CD4-positive, alpha-beta T cell (primary cell): ENCODE measurements around the gene PSD. TPM values are rescaled to one million over a fixed set of nuclear protein-coding genes. Genes with fewer than 3 reads are reported as not detected.

Experiments
- ATAC-seq: fragments of 200-7000 bp; cut with Tn5 transposase; one replicate; pipeline ENCODE4 v1.10.0; 2022; ENCODE audit warnings: mild to moderate bottlenecking; ENCODE audit not compliant: poor library complexity
- CTCF ChIA-PET: fragments of 350-600 bp; sonication (Branson Sonifier 250); formaldehyde crosslinking; loops from one replicate; lab custom pipeline; 2021; ENCODE audit warnings: antibody characterized with exemption, inconsistent platforms; lab: Charles Lee
- POLR2A ChIA-PET: fragments of 350-600 bp; sonication (Branson Sonifier 250); formaldehyde crosslinking; loops from one replicate; lab custom pipeline; 2021; ENCODE audit warnings: antibody characterized with exemption, inconsistent platforms; lab: Charles Lee
- DNase-seq, 14 experiments: peaks; one replicate each; pipeline ENCODE4 v3.0.0-alpha.2; 2013 to 2020; ENCODE audit warnings: mixed read lengths in 2 of 14
- H3K27ac ChIP-seq, 2 donors: one replicate each; pipeline versions ENCODE4 v1.5.1 to v1.7.0; 2013; ENCODE audit warnings: low read length in 2 of 2, low read depth in 1 of 2, mild to moderate bottlenecking in 1 of 2
- H3K27me3 ChIP-seq, 2 experiments: 1 replicate in 1 of 2; 2 replicates in 1 of 2; pipeline versions ENCODE4 v1.6.1 to v1.7.0; 2013; ENCODE audit warnings: low read length in 2 of 2, control low read depth in 1 of 2, mild to moderate bottlenecking in 1 of 2, moderate library complexity in 1 of 2; ENCODE audit not compliant: insufficient read depth in 2 of 2, control insufficient read depth in 1 of 2
- H3K36me3 ChIP-seq: one replicate; pipeline ENCODE4 v1.6.1; 2013; ENCODE audit warnings: low read length, control low read depth; ENCODE audit not compliant: insufficient read depth
- H3K4me1 ChIP-seq: one replicate; pipeline ENCODE4 v1.6.1; 2013; ENCODE audit warnings: low read length, control low read depth; ENCODE audit not compliant: insufficient read depth
- H3K4me3 ChIP-seq: one replicate; pipeline ENCODE4 v1.5.1; 2013; ENCODE audit warnings: mild to moderate bottlenecking, low read length, moderate library complexity
- H3K9me3 ChIP-seq, 2 experiments: 1 replicate in 1 of 2; 2 replicates in 1 of 2; pipeline versions ENCODE4 v1.6.1 to v1.7.0; 2013; ENCODE audit warnings: low read length in 2 of 2, mild to moderate bottlenecking in 2 of 2, control low read depth in 1 of 2, moderate library complexity in 1 of 2; ENCODE audit not compliant: control insufficient read depth in 1 of 2, insufficient read depth in 1 of 2
- H3K27ac Mint-ChIP-seq: one replicate; pipeline ENCODE4 v1.8.0; 2020; ENCODE audit warnings: mixed read lengths
- H3K27me3 Mint-ChIP-seq: one replicate; pipeline ENCODE4 v1.8.0; 2021; ENCODE audit warnings: mixed read lengths
- H3K36me3 Mint-ChIP-seq: one replicate; pipeline ENCODE4 v1.8.0; 2021; ENCODE audit warnings: low read depth, mixed read lengths
- H3K4me1 Mint-ChIP-seq: one replicate; pipeline ENCODE4 v1.8.0; 2021; ENCODE audit warnings: low read depth, mixed read lengths
- H3K4me3 Mint-ChIP-seq: one replicate; pipeline ENCODE4 v1.8.0; 2020; ENCODE audit warnings: mild to moderate bottlenecking, mixed read lengths
- H3K9me3 Mint-ChIP-seq: one replicate; pipeline ENCODE4 v1.8.0; 2020; ENCODE audit warnings: mixed read lengths
- CTCF ChIP-seq: fragments of 200-600 bp; IDR thresholded peaks from one replicate; pipeline ENCODE4 v1.8.0; 2022; ENCODE audit warnings: antibody characterized with exemption, mild to moderate bottlenecking
- intact Hi-C, 2 experiments: fragments of 100-400 bp; cut with DNase I in 1 of 2; cut with micrococcal nuclease in 1 of 2; formaldehyde crosslinking; loops; one replicate each; pipeline versions ENCODE4 v1.15.1 to v1.9.0; 2023 to 2025; cut with DNase I, micrococcal nuclease
- total RNA-seq, 174 experiments: library from RNA in 2 of 174; stranded (reverse) in 2 of 174; gene quantifications; one replicate each; pipeline ENCODE4 v1.2.3 and lab custom pipeline; 2021 to 2026

Gene PSD
- total RNA-seq, 2 experiments from 2014 or later = 16.7 to 17.8 TPM

- ATAC-seq (peak; percentile 100), DNase-seq (peak; percentile 87 to 97 (median 93))
- Mint-ChIP-seq H3K36me3 (no peaks in the 10 kb centered on the region), H3K9me3 (no peaks in the 10 kb centered on the region), H3K27me3 (no peaks in the 10 kb centered on the region), H3K27ac (peak overlapping the region; percentile 70), H3K4me1 (peaks cover 29% of the 10 kb centered on the region), H3K4me3 (peak overlapping the region; percentile 92)
- ChIA-PET CTCF (interaction anchor here (0.7 to 3.2 kb wide), 5 partner anchors 11 to 58 kb away, joined by 3 to 19 read pairs (median 7); partner anchors contain the start of genes C10orf95, CUEDC2 and FBXL15), POLR2A (interaction anchor here (0.6 to 6.4 kb wide), 15 partner anchors 10 to 338 kb away, joined by 3 to 90 read pairs (median 5); partner anchors contain the start of genes ACTR1A, C10orf95, CUEDC2 and FBXL15)
- peak overlapping the region in 1 of 2 donors; percentile 38 for H3K27ac ChIP-seq
- no peak for TF ChIP-seq CTCF
- peaks cover under 1% of the 10 kb centered on the region for H3K36me3 ChIP-seq
- H3K4me3 ChIP-seq = peak overlapping the region; percentile 72
- intact Hi-C loops = loop anchor here (1.0 to 2.0 kb wide), 4 partner anchors 17 to 43 kb away; partner anchors contain the start of genes CUEDC2 (in 1 of the 2) and PSD (in 1 of the 2)
- H3K27me3 ChIP-seq = no peaks in the 10 kb centered on the region
- H3K9me3 ChIP-seq = no peaks in the 10 kb centered on the region
- peaks cover 28% of the 10 kb centered on the region for H3K4me1 ChIP-seq
These were observed 42.8 kb upstream of the PSD start for GRCh38 chr10:102461187-102462054.

- no peak for TF ChIP-seq CTCF
- ChIA-PET CTCF (interaction anchor here (1.3 to 3.2 kb wide), 4 partner anchors 10 to 57 kb away, joined by 4 to 19 read pairs (median 10); partner anchors contain the start of genes C10orf95 and FBXL15), POLR2A (interaction anchor here (0.8 to 6.4 kb wide), 11 partner anchors 10 to 337 kb away, joined by 3 to 90 read pairs (median 7); partner anchors contain the start of genes ACTR1A, C10orf95, CUEDC2 and NFKB2)
- Histone ChIP-seq H3K4me1 (peaks cover 28% of the 10 kb centered on the region), H3K36me3 (peaks cover 7% of the 10 kb centered on the region), H3K27me3 (no peaks in the 10 kb centered on the region), H3K27ac (no peak overlapping the region), H3K9me3 (no peaks in the 10 kb centered on the region), H3K4me3 (peak overlapping the region; percentile 72)
- H3K9me3 Mint-ChIP-seq = no peaks in the 10 kb centered on the region
- no peaks in the 10 kb centered on the region for H3K27me3 Mint-ChIP-seq
- DNase-seq (peak in 1 of 14 experiments; percentile 10), ATAC-seq (no peak)
- peak overlapping the region; percentile 92 for H3K4me3 Mint-ChIP-seq
- H3K36me3 Mint-ChIP-seq = peaks cover 2% of the 10 kb centered on the region
- peaks cover 29% of the 10 kb centered on the region for H3K4me1 Mint-ChIP-seq
- intact Hi-C loops = loop anchor here (1.0 to 2.0 kb wide), 5 partner anchors 10 to 42 kb away; partner anchors contain the start of genes C10orf95 (in 1 of the 2), CUEDC2 (in 1 of the 2) and PSD (in 1 of the 2)
- H3K27ac Mint-ChIP-seq = peak overlapping the region; percentile 70
These were observed 42.2 kb upstream of the PSD start for GRCh38 chr10:102460836-102461186.

GRCh38 chr10:102458656-102459055, 40.1 kb upstream of the PSD start:
- DNase-seq (no peak), ATAC-seq (no peak)
- Histone ChIP-seq H3K27ac (no peak overlapping the region), H3K27me3 (no peaks in the 10 kb centered on the region), H3K36me3 (peaks cover 13% of the 10 kb centered on the region), H3K9me3 (no peaks in the 10 kb centered on the region), H3K4me1 (peaks cover 28% of the 10 kb centered on the region), H3K4me3 (no peak overlapping the region)
- Mint-ChIP-seq H3K4me3 (peak overlapping the region; percentile 76), H3K9me3 (no peaks in the 10 kb centered on the region), H3K27ac (no peak overlapping the region), H3K27me3 (no peaks in the 10 kb centered on the region), H3K36me3 (peaks cover 10% of the 10 kb centered on the region), H3K4me1 (peaks cover 29% of the 10 kb centered on the region)
- CTCF ChIA-PET = no interaction called here
- intact Hi-C loops = no loop called here
- no peak for TF ChIP-seq CTCF
- POLR2A ChIA-PET = interaction anchor here (6.4 kb wide), 1 partner anchor 8 kb away, joined by 90 read pairs; the partner anchor contains the start of gene C10orf95
